Endothelial cell of umbilical vein (primary cell): ENCODE measurements around the gene ARHGEF35. TPM values are rescaled to one million over a fixed set of nuclear protein-coding genes. Genes with fewer than 3 reads are reported as not detected.
"Not testable (repeated sequence)": the region's sequence is repeated elsewhere in the genome, so short reads cannot be mapped to it uniquely, and the experiment has no call there.

Experiments used
- BruUV-seq: library from RNA; stranded (reverse); fragments of 400-500 nt; replicated peaks from 2 replicates; lab custom pipeline; 2021; lab: Mats Ljungman, UMichigan
- CTCF ChIA-PET: fragments of 300-600, 350-600 bp; sonication (Branson Sonifier 250); formaldehyde crosslinking; loops from one replicate; lab custom pipeline; 2021; ENCODE audit warnings: antibody characterized with exemption, inconsistent platforms; lab: Charles Lee
- POLR2A ChIA-PET: fragments of 300-600, 350-600 bp; sonication (Branson Sonifier 250); formaldehyde crosslinking; loops from one replicate; lab custom pipeline; 2021; ENCODE audit warnings: antibody characterized with exemption, inconsistent platforms; lab: Charles Lee
- DNase-seq: peaks from one replicate; pipeline ENCODE4 v3.0.0-alpha.2; 2011; ENCODE audit warnings: low read depth, low spot score
- FAIRE-seq: peaks from 2 replicates; lab custom pipeline; 2011; peaks lifted over from hg19 to GRCh38; lab: Jason Lieb, UNC
- H2AFZ ChIP-seq: 2 replicates; pipeline ENCODE4 v1.6.0; 2012; ENCODE audit warnings: low read depth, low read length, control low read depth, inconsistent platforms
- H3K27ac ChIP-seq: 2 replicates; pipeline ENCODE4 v1.5.1; 2011; ENCODE audit warnings: low read depth, mild to moderate bottlenecking, control low read depth, low read length, moderate library complexity; ENCODE audit not compliant: insufficient read depth
- H3K27me3 ChIP-seq, 2 experiments: 2 replicates each; pipeline versions ENCODE4 v1.6.0 to v1.6.1; 2011; ENCODE audit warnings: low read length in 2 of 2, mixed read lengths in 1 of 2; ENCODE audit not compliant: control insufficient read depth in 2 of 2, insufficient read depth in 2 of 2
- H3K36me3 ChIP-seq, 2 experiments: 2 replicates in 1 of 2; 3 replicates in 1 of 2; pipeline ENCODE4 v1.5.1; 2011; ENCODE audit warnings: low read length in 2 of 2, mild to moderate bottlenecking in 1 of 2, moderate library complexity in 1 of 2; ENCODE audit not compliant: control insufficient read depth in 2 of 2, insufficient read depth in 2 of 2; ENCODE audit errors: extremely low read depth in 1 of 2
- H3K4me1 ChIP-seq: 3 replicates; pipeline ENCODE4 v1.5.1; 2011; ENCODE audit warnings: mild to moderate bottlenecking, low read length; ENCODE audit not compliant: control insufficient read depth, insufficient read depth; ENCODE audit errors: extremely low read depth
- H3K4me2 ChIP-seq: 2 replicates; pipeline ENCODE4 v1.6.1; 2011; ENCODE audit warnings: low read length, control low read depth, mixed read lengths; ENCODE audit not compliant: insufficient read depth
- H3K4me3 ChIP-seq, 3 experiments: fragments of 200-600 bp in 1 of 3; sonication (generic), shearing (Covaris generic) in 1 of 3; replicated peaks in 1 of 3; 2 replicates each; pipeline ENCODE4 v1.5.1; 2011 to 2016; ENCODE audit warnings: control low read depth in 3 of 3, low read length in 3 of 3, mild to moderate bottlenecking in 2 of 3, inconsistent platforms in 1 of 3, low read depth in 1 of 3, moderate library complexity in 1 of 3; ENCODE audit not compliant: insufficient read depth in 1 of 3
- H3K79me2 ChIP-seq: 2 replicates; pipeline ENCODE4 v1.6.0; 2012; ENCODE audit warnings: low read length, inconsistent platforms; ENCODE audit not compliant: control insufficient read depth, insufficient read depth
- H3K9ac ChIP-seq: replicated peaks from 2 replicates; pipeline ENCODE3; 2011; ENCODE audit warnings: low read length, control low read depth; ENCODE audit not compliant: insufficient read depth; ENCODE audit errors: extremely low read depth
- H3K9me1 ChIP-seq: replicated peaks from 3 replicates; pipeline ENCODE4 v1.6.0; 2011; ENCODE audit warnings: mild to moderate bottlenecking, low read length; ENCODE audit not compliant: control insufficient read depth, insufficient read depth; ENCODE audit errors: extremely low read depth
- H3K9me3 ChIP-seq: replicated peaks from 2 replicates; pipeline ENCODE4 v1.5.1; 2012; ENCODE audit warnings: low read length, inconsistent platforms; ENCODE audit not compliant: control insufficient read depth, insufficient read depth
- H4K20me1 ChIP-seq: replicated peaks from 2 replicates; pipeline ENCODE3; 2011; ENCODE audit warnings: mild to moderate bottlenecking, low read length; ENCODE audit not compliant: control insufficient read depth, insufficient read depth; ENCODE audit errors: extremely low read depth
- dilution Hi-C: fragments of 300-500 bp; cut with MboI; formaldehyde crosslinking; loops from one replicate; pipeline ENCODE4 v1.15.0; 2019; ENCODE audit warnings: low sequenced_read_pairs; ENCODE audit not compliant: extremely low pct_ligation_motif_present
- intact Hi-C: fragments of 100-400 bp; cut with micrococcal nuclease; formaldehyde crosslinking; loops from one replicate; pipeline ENCODE4 v1.10.0; 2022
- polyA plus RNA-seq, 4 experiments: library from polyadenylated mRNA; depleted of rRNA in 3 of 4; stranded (reverse) in 3 of 4; unstranded in 1 of 4; fragments of >200 nt; gene quantifications; 2 replicates each; pipeline versions ENCODE4 v1.2.1 to v1.2.3, GENCODE V29; 2011 to 2012; ENCODE audit warnings: missing spikeins in 1 of 4
- total RNA-seq: library from RNA; stranded (reverse); gene quantifications from 2 replicates; pipeline ENCODE4 v1.2.3, GENCODE V29; 2021

The ARHGEF35 gene
- total and polyA plus RNA-seq, 2 donors (not counting 3 experiments of a cell fraction or from before 2014, with no cell fraction given) = 0.82 TPM; not detected in 1

- DNase-seq, BruUV-seq, FAIRE-seq, H3K36me3 ChIP-seq, H3K27ac ChIP-seq, H3K9me1 ChIP-seq, H3K9me3 ChIP-seq, H2AFZ ChIP-seq, CTCF ChIA-PET, H3K27me3 ChIP-seq, POLR2A ChIA-PET, H3K4me3 ChIP-seq, H3K4me2 ChIP-seq, intact Hi-C loops, dilution Hi-C loops, H3K4me1 ChIP-seq, H3K79me2 ChIP-seq, H4K20me1 ChIP-seq, H3K9ac ChIP-seq: not testable (repeated sequence)
Observed at GRCh38 chr7:144188578-144189171, 7.0 kb downstream of the ARHGEF35 start.

- H4K20me1 ChIP-seq, H3K4me3 ChIP-seq, H2AFZ ChIP-seq, POLR2A ChIA-PET, CTCF ChIA-PET, H3K9me1 ChIP-seq, H3K4me2 ChIP-seq, H3K79me2 ChIP-seq, H3K36me3 ChIP-seq, intact Hi-C loops, H3K9ac ChIP-seq, H3K27me3 ChIP-seq, dilution Hi-C loops, H3K4me1 ChIP-seq, H3K27ac ChIP-seq, BruUV-seq, FAIRE-seq, H3K9me3 ChIP-seq, DNase-seq: not testable (repeated sequence)
Observed at GRCh38 chr7:144187848-144188247, 7.8 kb downstream of the ARHGEF35 start.

GRCh38 chr7:144183166-144183565 is 12.5 kb downstream of the ARHGEF35 start, which contains the start of gene CTAGE4:
Gene CTAGE4, plus strand, starts transcription at chr7:144183466. Its CDS starts 38 bp downstream, at chr7:144183504.
- H3K36me3 ChIP-seq, H2AFZ ChIP-seq, intact Hi-C loops, H3K27ac ChIP-seq, POLR2A ChIA-PET, BruUV-seq, FAIRE-seq, H3K27me3 ChIP-seq, CTCF ChIA-PET, H3K79me2 ChIP-seq, H3K4me2 ChIP-seq, H3K9me3 ChIP-seq, H3K9me1 ChIP-seq, H4K20me1 ChIP-seq, DNase-seq, H3K9ac ChIP-seq, H3K4me3 ChIP-seq, H3K4me1 ChIP-seq, dilution Hi-C loops: not testable (repeated sequence)

GRCh38 chr7:144179165-144179479 is 16.5 kb downstream of the ARHGEF35 start:
- H3K27me3 ChIP-seq, H3K4me1 ChIP-seq, H3K36me3 ChIP-seq, H3K9me3 ChIP-seq, CTCF ChIA-PET, H2AFZ ChIP-seq, FAIRE-seq, intact Hi-C loops, H3K9me1 ChIP-seq, BruUV-seq, DNase-seq, H4K20me1 ChIP-seq, H3K9ac ChIP-seq, H3K79me2 ChIP-seq, H3K4me3 ChIP-seq, H3K27ac ChIP-seq, POLR2A ChIA-PET, dilution Hi-C loops, H3K4me2 ChIP-seq: not testable (repeated sequence)
